ENCODE data around the gene MS4A8.

DNA sequence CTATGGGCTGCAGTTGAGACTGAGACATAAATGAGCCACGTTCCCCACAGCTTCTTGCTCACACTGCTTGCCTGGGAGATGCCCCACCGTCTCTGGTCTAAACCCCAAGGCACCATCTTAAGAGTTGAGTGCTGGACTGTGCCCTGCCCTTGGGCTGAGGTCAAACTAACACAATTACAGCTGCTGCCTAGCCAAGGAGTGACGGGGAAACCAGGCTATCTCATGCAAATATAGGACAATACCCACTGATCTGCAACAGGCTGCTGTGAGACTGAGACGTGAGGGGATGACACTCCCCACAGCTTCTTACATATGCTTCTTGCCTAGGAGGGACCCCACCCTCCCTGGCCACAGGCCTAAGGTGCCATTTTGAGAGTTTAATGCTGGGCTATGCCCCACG lies 7.8 kb upstream of the MS4A8 start:
- TF ChIP-seq EZH2 (IDR thresholded peaks at IDR 0.05) (no peak), POLR2AphosphoS5 (IDR thresholded peaks at IDR 0.05; ENCODE audit: borderline replicate concordance, low read depth, low read length) (no peak), FOXP2 (optimal IDR thresholded peaks at IDR 0.05; ENCODE audit: control extremely low read depth, extremely low read length, insufficient read depth) (no peak)

All from SK-N-MC (cell line).